HepG2 (cell line): ENCODE measurements around the gene SESN2. TPM values are rescaled to one million over a fixed set of nuclear protein-coding genes. Genes with fewer than 3 reads are reported as not detected.

Experiments used
- ASH2L ChIP-seq: fragments of 300-600, 200-600 bp; sonication (generic); IDR thresholded peaks from 2 replicates; pipeline ENCODE4 v1.7.0; 2017; ENCODE audit warnings: low read depth, mild to moderate bottlenecking, moderate library complexity, mixed read lengths, low read length; ENCODE audit not compliant: insufficient read length
- MXI1 ChIP-seq: IDR thresholded peaks from 3 replicates; pipeline ENCODE4 v1.6.1; 2012; ENCODE audit warnings: low read depth, low read length, inconsistent platforms, borderline replicate concordance
- NCOA2 ChIP-seq: sonication (generic); formaldehyde crosslinking; IDR thresholded peaks from 2 replicates; pipeline ENCODE4 v1.8.0; 2022; ENCODE audit warnings: inconsistent platforms
- SIX4 ChIP-seq: sonication (generic); formaldehyde crosslinking; IDR thresholded peaks from 2 replicates; pipeline ENCODE4 v1.4.0; 2020; ENCODE audit warnings: missing genetic modification reagents
- ZNF234 ChIP-seq: sonication (generic); formaldehyde crosslinking; conservative IDR thresholded peaks from 2 replicates; pipeline ENCODE4 v1.5.1; 2020; ENCODE audit warnings: mild to moderate bottlenecking, missing genetic modification reagents
- ZNF614 ChIP-seq: IDR thresholded peaks from 2 replicates; pipeline ENCODE4 v1.6.1; 2018; ENCODE audit warnings: missing biosample characterization, missing genetic modification reagents, inconsistent platforms, borderline replicate concordance
- ZNF878 ChIP-seq: sonication (generic); formaldehyde crosslinking; IDR thresholded peaks from 2 replicates; pipeline ENCODE4 v1.8.1; 2023; ENCODE audit warnings: mild to moderate bottlenecking, missing genetic modification reagents, moderate library complexity
- ZSCAN29 ChIP-seq: sonication (generic); formaldehyde crosslinking; conservative IDR thresholded peaks from 2 replicates; pipeline ENCODE4 v1.4.0; 2020; ENCODE audit warnings: mild to moderate bottlenecking, missing genetic modification reagents
- polyA plus RNA-seq, 8 experiments: library from polyadenylated mRNA; depleted of rRNA in 3 of 8; stranded (reverse) in 7 of 8; unstranded in 1 of 8; fragments of >200 nt; fragmentation: Illumina TruSeq in 4 of 8; extraction: Trizol in 4 of 8; gene quantifications; 2 replicates each; pipeline versions ENCODE4 v1.2.1 to v1.2.3, GENCODE V29; 2011 to 2016; ENCODE audit warnings: low read depth in 4 of 8, missing spikeins in 1 of 8, mixed read lengths in 1 of 8; ENCODE audit not compliant: insufficient read depth in 1 of 8
- total RNA-seq, 5 experiments: library from RNA; depleted of rRNA; stranded (reverse); fragments of >200 nt; fragmentation: Illumina TruSeq; extraction: Trizol; gene quantifications; 2 replicates each; pipeline ENCODE4 v1.2.3, GENCODE V29; 2016; ENCODE audit warnings: low read depth in 1 of 5
- TF ChIP-seq, protein P1 (sequence below): IDR thresholded peaks from 2 replicates; pipeline ENCODE4 v1.6.1; 2016; ENCODE audit warnings: missing compliant biosample characterization, missing genetic modification reagents, borderline replicate concordance
- TF ChIP-seq, protein P2 (sequence below): sonication (generic); formaldehyde crosslinking; IDR thresholded peaks from 2 replicates; pipeline ENCODE4 v1.4.0; 2020; ENCODE audit warnings: missing genetic modification reagents, borderline replicate concordance
- TF ChIP-seq, protein P3 (sequence below): sonication (generic); formaldehyde crosslinking; IDR thresholded peaks from 2 replicates; pipeline ENCODE4 v1.5.1; 2020; ENCODE audit warnings: mild to moderate bottlenecking, missing genetic modification reagents
- TF ChIP-seq, protein P4 (sequence below): IDR thresholded peaks from 2 replicates; pipeline ENCODE4 v1.6.1; 2012; ENCODE audit warnings: inconsistent platforms
- TF ChIP-seq, protein P5 (sequence below): sonication (generic); formaldehyde crosslinking; IDR thresholded peaks from 2 replicates; pipeline ENCODE4 v1.5.0; 2020; ENCODE audit warnings: missing genetic modification reagents
- TF ChIP-seq, protein P6 (sequence below): sonication (generic); formaldehyde crosslinking; IDR thresholded peaks from 2 replicates; pipeline ENCODE4 v1.4.0; 2020; ENCODE audit warnings: mild to moderate bottlenecking, missing genetic modification reagents, borderline replicate concordance

SESN2 gene
- total and polyA plus RNA-seq, 2 of the 13 experiments (the other 11 are each of a cell fraction or from before 2014, with no cell fraction given), result 13.2 to 19.1 TPM

DNA sequence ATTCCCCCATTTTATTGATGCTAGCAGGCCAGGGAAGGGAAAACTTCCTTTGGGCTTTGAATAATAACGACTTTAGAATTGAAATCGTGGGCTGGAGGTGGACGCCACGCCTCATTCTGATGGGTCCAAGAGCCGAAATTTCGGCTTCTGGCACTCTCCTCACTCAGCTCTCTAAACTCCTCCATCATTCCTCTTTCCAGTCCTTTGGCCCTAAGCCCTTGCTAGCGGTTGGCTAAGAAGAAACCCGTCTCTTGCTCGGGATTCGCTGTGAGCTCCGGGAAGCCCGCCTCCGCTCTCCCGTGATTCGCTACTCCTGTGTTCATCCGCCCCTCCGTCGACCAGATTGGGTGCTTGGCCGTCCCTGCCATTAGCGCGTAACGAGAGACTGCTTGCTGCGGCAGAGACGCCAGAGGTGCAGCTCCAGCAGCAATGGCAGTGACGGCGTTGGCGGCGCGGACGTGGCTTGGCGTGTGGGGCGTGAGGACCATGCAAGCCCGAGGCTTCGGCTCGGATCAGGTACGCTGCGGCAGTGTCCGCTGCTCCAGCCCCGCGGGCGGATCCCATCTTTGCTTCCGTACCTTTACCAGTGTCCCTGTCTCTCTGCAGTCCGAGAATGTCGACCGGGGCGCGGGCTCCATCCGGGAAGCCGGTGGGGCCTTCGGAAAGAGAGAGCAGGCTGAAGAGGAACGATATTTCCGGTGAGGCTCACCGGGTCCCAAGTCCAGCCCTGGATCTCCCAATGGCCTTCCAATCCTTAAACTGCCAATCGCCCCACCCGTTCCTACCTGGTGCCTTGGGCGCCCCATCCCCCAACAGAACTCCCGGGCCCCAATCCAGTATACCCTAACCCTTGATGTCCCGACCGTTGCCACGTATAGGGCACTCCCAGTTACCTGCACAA, 23.3 kb upstream of the SESN2 start, which contains the start of gene ATP5IF1 (continued):
- TF ChIP-seq, protein P1, sequence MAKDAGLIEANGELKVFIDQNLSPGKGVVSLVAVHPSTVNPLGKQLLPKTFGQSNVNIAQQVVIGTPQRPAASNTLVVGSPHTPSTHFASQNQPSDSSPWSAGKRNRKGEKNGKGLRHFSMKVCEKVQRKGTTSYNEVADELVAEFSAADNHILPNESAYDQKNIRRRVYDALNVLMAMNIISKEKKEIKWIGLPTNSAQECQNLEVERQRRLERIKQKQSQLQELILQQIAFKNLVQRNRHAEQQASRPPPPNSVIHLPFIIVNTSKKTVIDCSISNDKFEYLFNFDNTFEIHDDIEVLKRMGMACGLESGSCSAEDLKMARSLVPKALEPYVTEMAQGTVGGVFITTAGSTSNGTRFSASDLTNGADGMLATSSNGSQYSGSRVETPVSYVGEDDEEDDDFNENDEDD, result peak; percentile 75
- peak; percentile 85 for TF ChIP-seq ASH2L
- TF ChIP-seq, protein P2, sequence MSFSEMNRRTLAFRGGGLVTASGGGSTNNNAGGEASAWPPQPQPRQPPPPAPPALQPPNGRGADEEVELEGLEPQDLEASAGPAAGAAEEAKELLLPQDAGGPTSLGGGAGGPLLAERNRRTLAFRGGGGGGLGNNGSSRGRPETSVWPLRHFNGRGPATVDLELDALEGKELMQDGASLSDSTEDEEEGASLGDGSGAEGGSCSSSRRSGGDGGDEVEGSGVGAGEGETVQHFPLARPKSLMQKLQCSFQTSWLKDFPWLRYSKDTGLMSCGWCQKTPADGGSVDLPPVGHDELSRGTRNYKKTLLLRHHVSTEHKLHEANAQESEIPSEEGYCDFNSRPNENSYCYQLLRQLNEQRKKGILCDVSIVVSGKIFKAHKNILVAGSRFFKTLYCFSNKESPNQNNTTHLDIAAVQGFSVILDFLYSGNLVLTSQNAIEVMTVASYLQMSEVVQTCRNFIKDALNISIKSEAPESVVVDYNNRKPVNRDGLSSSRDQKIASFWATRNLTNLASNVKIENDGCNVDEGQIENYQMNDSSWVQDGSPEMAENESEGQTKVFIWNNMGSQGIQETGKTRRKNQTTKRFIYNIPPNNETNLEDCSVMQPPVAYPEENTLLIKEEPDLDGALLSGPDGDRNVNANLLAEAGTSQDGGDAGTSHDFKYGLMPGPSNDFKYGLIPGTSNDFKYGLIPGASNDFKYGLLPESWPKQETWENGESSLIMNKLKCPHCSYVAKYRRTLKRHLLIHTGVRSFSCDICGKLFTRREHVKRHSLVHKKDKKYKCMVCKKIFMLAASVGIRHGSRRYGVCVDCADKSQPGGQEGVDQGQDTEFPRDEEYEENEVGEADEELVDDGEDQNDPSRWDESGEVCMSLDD, result 0 out of 2 replicates have a peak, but pooled peaks have one; percentile 56
- TF ChIP-seq ZNF878 (CRISPR knock-in tag), result no peak
- TF ChIP-seq MXI1, result peak; percentile 62; the same call in 1 of the 3 replicates
- peak; percentile 59; the same call in 1 of the 2 replicates for TF ChIP-seq ZNF234 (CRISPR knock-in tag)
- TF ChIP-seq, protein P3, sequence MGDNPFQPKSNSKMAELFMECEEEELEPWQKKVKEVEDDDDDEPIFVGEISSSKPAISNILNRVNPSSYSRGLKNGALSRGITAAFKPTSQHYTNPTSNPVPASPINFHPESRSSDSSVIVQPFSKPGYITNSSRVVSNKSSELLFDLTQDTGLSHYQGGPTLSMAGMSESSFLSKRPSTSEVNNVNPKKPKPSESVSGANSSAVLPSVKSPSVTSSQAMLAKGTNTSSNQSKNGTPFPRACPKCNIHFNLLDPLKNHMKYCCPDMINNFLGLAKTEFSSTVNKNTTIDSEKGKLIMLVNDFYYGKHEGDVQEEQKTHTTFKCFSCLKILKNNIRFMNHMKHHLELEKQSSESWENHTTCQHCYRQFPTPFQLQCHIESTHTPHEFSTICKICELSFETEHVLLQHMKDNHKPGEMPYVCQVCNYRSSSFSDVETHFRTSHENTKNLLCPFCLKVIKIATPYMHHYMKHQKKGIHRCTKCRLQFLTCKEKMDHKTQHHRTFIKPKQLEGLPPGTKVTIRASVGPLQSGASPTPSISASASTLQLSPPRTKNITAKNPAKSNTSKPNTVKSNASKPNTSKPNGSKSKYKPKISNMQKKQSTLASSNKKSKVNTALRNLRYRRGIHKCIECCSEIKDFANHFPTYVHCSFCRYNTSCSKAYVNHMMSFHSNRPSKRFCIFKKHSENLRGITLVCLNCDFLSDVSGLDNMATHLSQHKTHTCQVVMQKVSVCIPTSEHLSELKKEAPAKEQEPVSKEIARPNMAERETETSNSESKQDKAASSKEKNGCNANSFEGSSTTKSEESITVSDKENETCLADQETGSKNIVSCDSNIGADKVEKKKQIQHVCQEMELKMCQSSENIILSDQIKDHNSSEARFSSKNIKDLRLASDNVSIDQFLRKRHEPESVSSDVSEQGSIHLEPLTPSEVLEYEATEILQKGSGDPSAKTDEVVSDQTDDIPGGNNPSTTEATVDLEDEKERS (CRISPR knock-in tag), result peak; percentile 81; the same call in 1 of the 2 replicates
- peak; percentile 48; the same call in 1 of the 2 replicates for TF ChIP-seq NCOA2
- TF ChIP-seq, protein P4, sequence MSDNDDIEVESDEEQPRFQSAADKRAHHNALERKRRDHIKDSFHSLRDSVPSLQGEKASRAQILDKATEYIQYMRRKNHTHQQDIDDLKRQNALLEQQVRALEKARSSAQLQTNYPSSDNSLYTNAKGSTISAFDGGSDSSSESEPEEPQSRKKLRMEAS, result peak; percentile 89
- TF ChIP-seq ZSCAN29 (CRISPR knock-in tag), result peak; percentile 52; the same call in 1 of the 2 replicates
- TF ChIP-seq, protein P5, sequence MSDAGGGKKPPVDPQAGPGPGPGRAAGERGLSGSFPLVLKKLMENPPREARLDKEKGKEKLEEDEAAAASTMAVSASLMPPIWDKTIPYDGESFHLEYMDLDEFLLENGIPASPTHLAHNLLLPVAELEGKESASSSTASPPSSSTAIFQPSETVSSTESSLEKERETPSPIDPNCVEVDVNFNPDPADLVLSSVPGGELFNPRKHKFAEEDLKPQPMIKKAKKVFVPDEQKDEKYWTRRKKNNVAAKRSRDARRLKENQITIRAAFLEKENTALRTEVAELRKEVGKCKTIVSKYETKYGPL, result 0 out of 2 replicates have a peak, but pooled peaks have one; percentile 76
- 0 out of 2 replicates have a peak, but pooled peaks have one; percentile 26 for TF ChIP-seq ZNF614 (CRISPR knock-in tag)
- TF ChIP-seq, protein P6, sequence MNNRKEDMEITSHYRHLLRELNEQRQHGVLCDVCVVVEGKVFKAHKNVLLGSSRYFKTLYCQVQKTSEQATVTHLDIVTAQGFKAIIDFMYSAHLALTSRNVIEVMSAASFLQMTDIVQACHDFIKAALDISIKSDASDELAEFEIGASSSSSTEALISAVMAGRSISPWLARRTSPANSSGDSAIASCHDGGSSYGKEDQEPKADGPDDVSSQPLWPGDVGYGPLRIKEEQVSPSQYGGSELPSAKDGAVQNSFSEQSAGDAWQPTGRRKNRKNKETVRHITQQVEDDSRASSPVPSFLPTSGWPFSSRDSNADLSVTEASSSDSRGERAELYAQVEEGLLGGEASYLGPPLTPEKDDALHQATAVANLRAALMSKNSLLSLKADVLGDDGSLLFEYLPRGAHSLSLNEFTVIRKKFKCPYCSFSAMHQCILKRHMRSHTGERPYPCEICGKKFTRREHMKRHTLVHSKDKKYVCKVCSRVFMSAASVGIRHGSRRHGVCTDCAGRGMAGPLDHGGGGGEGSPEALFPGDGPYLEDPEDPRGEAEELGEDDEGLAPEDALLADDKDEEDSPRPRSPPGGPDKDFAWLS (CRISPR knock-in tag), result peak; percentile 74; the same call in 1 of the 2 replicates
- no peak for TF ChIP-seq SIX4 (CRISPR knock-in tag)
